Ishikawa (cell line): Measurements from ENCODE around the gene INPP4B.

Experiments
- EP300 ChIP-seq: IDR thresholded peaks from 2 replicates; pipeline ENCODE4 v1.6.1; 2012; ENCODE audit warnings: borderline replicate concordance
- NFIC ChIP-seq: IDR thresholded peaks from 2 replicates; pipeline ENCODE4 v1.6.1; 2012
- TAF1 ChIP-seq: IDR thresholded peaks from 2 replicates; pipeline ENCODE4 v1.6.1; 2012; ENCODE audit warnings: low read depth, mild to moderate bottlenecking
- TCF12 ChIP-seq: IDR thresholded peaks from 2 replicates; pipeline ENCODE4 v1.6.1; 2012; ENCODE audit warnings: low read depth
- YY1 ChIP-seq: IDR thresholded peaks from 2 replicates; pipeline ENCODE4 v1.6.1; 2012; ENCODE audit warnings: low read depth
- TF ChIP-seq, protein P1 (sequence below): IDR thresholded peaks from 2 replicates; pipeline ENCODE4 v1.6.1; 2012
- TF ChIP-seq, protein P2 (sequence below): IDR thresholded peaks from 2 replicates; pipeline ENCODE4 v1.6.1; 2012; ENCODE audit warnings: low read depth, mild to moderate bottlenecking

DNA sequence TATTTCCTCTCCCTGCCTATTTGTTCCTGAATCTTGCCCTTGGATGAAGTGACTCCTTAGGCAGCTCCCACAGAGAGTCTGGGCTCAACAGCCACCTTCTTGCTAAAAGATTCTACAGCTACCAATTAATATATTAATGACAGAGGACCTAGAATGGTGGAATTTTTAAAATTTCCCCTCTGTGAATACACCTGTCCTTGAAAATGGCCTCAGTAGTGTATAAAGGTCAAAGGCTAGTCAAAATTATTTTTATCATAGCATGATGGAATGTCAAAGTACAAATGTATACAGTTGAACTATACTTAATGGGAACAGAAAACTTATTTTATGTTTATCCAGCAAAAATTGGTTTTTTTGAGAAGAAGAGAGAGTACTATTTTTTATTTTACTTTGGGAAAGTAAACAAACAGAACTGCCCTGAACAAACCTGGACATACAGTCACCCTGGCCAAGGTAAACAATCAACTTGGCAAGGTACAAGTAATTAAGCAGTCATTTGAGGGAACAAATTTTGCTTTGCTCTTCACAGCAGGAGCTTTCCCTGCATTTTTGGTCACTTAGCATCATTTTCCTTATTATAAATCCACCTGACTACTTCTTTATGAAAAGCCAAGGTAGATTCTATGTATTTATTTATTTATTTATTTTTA is 250.8 kb downstream of the INPP4B start:
- no peak for TF ChIP-seq EP300
- TF ChIP-seq, protein P1, sequence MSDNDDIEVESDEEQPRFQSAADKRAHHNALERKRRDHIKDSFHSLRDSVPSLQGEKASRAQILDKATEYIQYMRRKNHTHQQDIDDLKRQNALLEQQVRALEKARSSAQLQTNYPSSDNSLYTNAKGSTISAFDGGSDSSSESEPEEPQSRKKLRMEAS = no peak
- no peak for TF ChIP-seq NFIC
- TF ChIP-seq, protein P2, sequence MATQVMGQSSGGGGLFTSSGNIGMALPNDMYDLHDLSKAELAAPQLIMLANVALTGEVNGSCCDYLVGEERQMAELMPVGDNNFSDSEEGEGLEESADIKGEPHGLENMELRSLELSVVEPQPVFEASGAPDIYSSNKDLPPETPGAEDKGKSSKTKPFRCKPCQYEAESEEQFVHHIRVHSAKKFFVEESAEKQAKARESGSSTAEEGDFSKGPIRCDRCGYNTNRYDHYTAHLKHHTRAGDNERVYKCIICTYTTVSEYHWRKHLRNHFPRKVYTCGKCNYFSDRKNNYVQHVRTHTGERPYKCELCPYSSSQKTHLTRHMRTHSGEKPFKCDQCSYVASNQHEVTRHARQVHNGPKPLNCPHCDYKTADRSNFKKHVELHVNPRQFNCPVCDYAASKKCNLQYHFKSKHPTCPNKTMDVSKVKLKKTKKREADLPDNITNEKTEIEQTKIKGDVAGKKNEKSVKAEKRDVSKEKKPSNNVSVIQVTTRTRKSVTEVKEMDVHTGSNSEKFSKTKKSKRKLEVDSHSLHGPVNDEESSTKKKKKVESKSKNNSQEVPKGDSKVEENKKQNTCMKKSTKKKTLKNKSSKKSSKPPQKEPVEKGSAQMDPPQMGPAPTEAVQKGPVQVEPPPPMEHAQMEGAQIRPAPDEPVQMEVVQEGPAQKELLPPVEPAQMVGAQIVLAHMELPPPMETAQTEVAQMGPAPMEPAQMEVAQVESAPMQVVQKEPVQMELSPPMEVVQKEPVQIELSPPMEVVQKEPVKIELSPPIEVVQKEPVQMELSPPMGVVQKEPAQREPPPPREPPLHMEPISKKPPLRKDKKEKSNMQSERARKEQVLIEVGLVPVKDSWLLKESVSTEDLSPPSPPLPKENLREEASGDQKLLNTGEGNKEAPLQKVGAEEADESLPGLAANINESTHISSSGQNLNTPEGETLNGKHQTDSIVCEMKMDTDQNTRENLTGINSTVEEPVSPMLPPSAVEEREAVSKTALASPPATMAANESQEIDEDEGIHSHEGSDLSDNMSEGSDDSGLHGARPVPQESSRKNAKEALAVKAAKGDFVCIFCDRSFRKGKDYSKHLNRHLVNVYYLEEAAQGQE = no peak
- no peak for TF ChIP-seq TCF12
- no peak for TF ChIP-seq YY1
- no peak for TF ChIP-seq TAF1
